CD4-positive, alpha-beta T cell (primary cell): ENCODE data around the gene KCNK3. TPM values are rescaled to one million over a fixed set of nuclear protein-coding genes. Genes with fewer than 3 reads are reported as not detected.

ENCODE experiments used
- ATAC-seq: fragments of 200-7000 bp; cut with Tn5 transposase; one replicate; pipeline ENCODE4 v1.10.0; 2022; ENCODE audit warnings: mild to moderate bottlenecking; ENCODE audit not compliant: poor library complexity
- CTCF ChIA-PET: fragments of 350-600 bp; sonication (Branson Sonifier 250); formaldehyde crosslinking; loops from one replicate; lab custom pipeline; 2021; ENCODE audit warnings: antibody characterized with exemption, inconsistent platforms; lab: Charles Lee
- POLR2A ChIA-PET: fragments of 350-600 bp; sonication (Branson Sonifier 250); formaldehyde crosslinking; loops from one replicate; lab custom pipeline; 2021; ENCODE audit warnings: antibody characterized with exemption, inconsistent platforms; lab: Charles Lee
- DNase-seq, 14 experiments: peaks; one replicate each; pipeline ENCODE4 v3.0.0-alpha.2; 2013 to 2020; ENCODE audit warnings: mixed read lengths in 2 of 14
- H3K27ac ChIP-seq, 2 donors: one replicate each; pipeline versions ENCODE4 v1.5.1 to v1.7.0; 2013; ENCODE audit warnings: low read length in 2 of 2, low read depth in 1 of 2, mild to moderate bottlenecking in 1 of 2
- H3K27me3 ChIP-seq, 2 experiments: 1 replicate in 1 of 2; 2 replicates in 1 of 2; pipeline versions ENCODE4 v1.6.1 to v1.7.0; 2013; ENCODE audit warnings: low read length in 2 of 2, control low read depth in 1 of 2, mild to moderate bottlenecking in 1 of 2, moderate library complexity in 1 of 2; ENCODE audit not compliant: insufficient read depth in 2 of 2, control insufficient read depth in 1 of 2
- H3K36me3 ChIP-seq: one replicate; pipeline ENCODE4 v1.6.1; 2013; ENCODE audit warnings: low read length, control low read depth; ENCODE audit not compliant: insufficient read depth
- H3K4me1 ChIP-seq: one replicate; pipeline ENCODE4 v1.6.1; 2013; ENCODE audit warnings: low read length, control low read depth; ENCODE audit not compliant: insufficient read depth
- H3K4me3 ChIP-seq: one replicate; pipeline ENCODE4 v1.5.1; 2013; ENCODE audit warnings: mild to moderate bottlenecking, low read length, moderate library complexity
- H3K9me3 ChIP-seq, 2 experiments: 1 replicate in 1 of 2; 2 replicates in 1 of 2; pipeline versions ENCODE4 v1.6.1 to v1.7.0; 2013; ENCODE audit warnings: low read length in 2 of 2, mild to moderate bottlenecking in 2 of 2, control low read depth in 1 of 2, moderate library complexity in 1 of 2; ENCODE audit not compliant: control insufficient read depth in 1 of 2, insufficient read depth in 1 of 2
- H3K27ac Mint-ChIP-seq: one replicate; pipeline ENCODE4 v1.8.0; 2020; ENCODE audit warnings: mixed read lengths
- H3K27me3 Mint-ChIP-seq: one replicate; pipeline ENCODE4 v1.8.0; 2021; ENCODE audit warnings: mixed read lengths
- H3K36me3 Mint-ChIP-seq: one replicate; pipeline ENCODE4 v1.8.0; 2021; ENCODE audit warnings: low read depth, mixed read lengths
- H3K4me1 Mint-ChIP-seq: one replicate; pipeline ENCODE4 v1.8.0; 2021; ENCODE audit warnings: low read depth, mixed read lengths
- H3K4me3 Mint-ChIP-seq: one replicate; pipeline ENCODE4 v1.8.0; 2020; ENCODE audit warnings: mild to moderate bottlenecking, mixed read lengths
- H3K9me3 Mint-ChIP-seq: one replicate; pipeline ENCODE4 v1.8.0; 2020; ENCODE audit warnings: mixed read lengths
- intact Hi-C, 2 experiments: fragments of 100-400 bp; cut with DNase I in 1 of 2; cut with micrococcal nuclease in 1 of 2; formaldehyde crosslinking; loops; one replicate each; pipeline versions ENCODE4 v1.15.1 to v1.9.0; 2023 to 2025; cut with DNase I, micrococcal nuclease
- total RNA-seq, 174 experiments: library from RNA in 2 of 174; stranded (reverse) in 2 of 174; gene quantifications; one replicate each; pipeline ENCODE4 v1.2.3 and lab custom pipeline; 2021 to 2026
- TF ChIP-seq, protein P1 (sequence below): fragments of 200-600 bp; IDR thresholded peaks from one replicate; pipeline ENCODE4 v1.8.0; 2022; ENCODE audit warnings: antibody characterized with exemption, mild to moderate bottlenecking

Gene KCNK3
- total RNA-seq, 2 experiments from 2014 or later = not detected

DNA sequence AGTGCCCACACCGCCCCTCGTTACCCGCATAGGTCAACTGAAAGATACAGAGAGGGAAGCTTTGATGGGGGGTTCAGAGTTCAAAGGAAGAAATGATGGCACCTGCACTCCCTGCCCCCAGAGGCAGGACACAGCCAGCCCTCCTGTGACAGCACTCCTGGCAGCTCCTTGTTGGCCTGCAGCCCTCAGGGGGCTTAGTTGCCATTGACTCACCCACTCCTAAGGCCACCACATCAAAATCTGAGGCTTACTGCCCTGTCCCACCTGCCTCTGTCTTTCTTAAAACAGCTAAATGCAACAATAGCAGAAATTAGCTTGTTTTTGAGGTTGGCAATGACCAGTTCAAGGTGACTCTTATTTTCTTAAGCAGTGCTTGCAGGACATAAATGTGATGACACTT, 39.9 kb downstream of the KCNK3 start:
- ChIA-PET CTCF (no interaction called here), POLR2A (no interaction called here)
- H3K36me3 ChIP-seq = no peaks in the 10 kb centered on the region
- peaks cover 4 to 5% of the 10 kb centered on the region in 2 experiments for H3K27me3 ChIP-seq
- ATAC-seq (no peak), DNase-seq (no peak)
- H3K27ac ChIP-seq = no peak overlapping the region
- H3K36me3 Mint-ChIP-seq = no peaks in the 10 kb centered on the region
- no peak overlapping the region for H3K4me3 Mint-ChIP-seq
- peaks cover 24% of the 10 kb centered on the region for H3K27me3 Mint-ChIP-seq
- H3K9me3 Mint-ChIP-seq = no peaks in the 10 kb centered on the region
- H3K27ac Mint-ChIP-seq = no peak overlapping the region
- no peak overlapping the region for H3K4me3 ChIP-seq
- H3K4me1 Mint-ChIP-seq = no peaks in the 10 kb centered on the region
- H3K4me1 ChIP-seq = no peaks in the 10 kb centered on the region
- H3K9me3 ChIP-seq = peaks cover 0 to 6% of the 10 kb centered on the region in 2 experiments
- intact Hi-C loops = no loop called here
- TF ChIP-seq, protein P1, sequence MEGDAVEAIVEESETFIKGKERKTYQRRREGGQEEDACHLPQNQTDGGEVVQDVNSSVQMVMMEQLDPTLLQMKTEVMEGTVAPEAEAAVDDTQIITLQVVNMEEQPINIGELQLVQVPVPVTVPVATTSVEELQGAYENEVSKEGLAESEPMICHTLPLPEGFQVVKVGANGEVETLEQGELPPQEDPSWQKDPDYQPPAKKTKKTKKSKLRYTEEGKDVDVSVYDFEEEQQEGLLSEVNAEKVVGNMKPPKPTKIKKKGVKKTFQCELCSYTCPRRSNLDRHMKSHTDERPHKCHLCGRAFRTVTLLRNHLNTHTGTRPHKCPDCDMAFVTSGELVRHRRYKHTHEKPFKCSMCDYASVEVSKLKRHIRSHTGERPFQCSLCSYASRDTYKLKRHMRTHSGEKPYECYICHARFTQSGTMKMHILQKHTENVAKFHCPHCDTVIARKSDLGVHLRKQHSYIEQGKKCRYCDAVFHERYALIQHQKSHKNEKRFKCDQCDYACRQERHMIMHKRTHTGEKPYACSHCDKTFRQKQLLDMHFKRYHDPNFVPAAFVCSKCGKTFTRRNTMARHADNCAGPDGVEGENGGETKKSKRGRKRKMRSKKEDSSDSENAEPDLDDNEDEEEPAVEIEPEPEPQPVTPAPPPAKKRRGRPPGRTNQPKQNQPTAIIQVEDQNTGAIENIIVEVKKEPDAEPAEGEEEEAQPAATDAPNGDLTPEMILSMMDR = no peak

DNA sequence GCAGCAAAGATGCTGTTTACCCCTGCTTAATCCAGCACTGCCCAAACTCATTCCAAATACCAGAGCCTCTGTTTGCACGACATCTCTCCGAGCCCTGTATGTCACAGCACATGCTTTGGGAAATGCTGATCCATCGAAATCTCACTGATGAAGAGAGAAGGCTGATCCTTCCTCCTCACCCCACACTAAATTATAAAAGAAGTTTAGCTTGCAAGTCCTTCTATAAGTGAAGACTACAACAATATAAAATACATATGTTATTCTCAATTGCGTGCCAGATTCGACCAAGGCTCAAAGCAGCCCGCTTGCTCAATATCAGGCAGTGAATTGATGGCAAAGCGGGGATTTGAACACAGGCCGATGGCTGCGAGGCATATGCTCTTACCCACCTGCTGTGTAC, 40.9 kb downstream of the KCNK3 start:
- DNase-seq (no peak), ATAC-seq (no peak)
- Mint-ChIP-seq H3K27ac (no peak overlapping the region), H3K4me3 (no peak overlapping the region), H3K36me3 (no peaks in the 10 kb centered on the region), H3K27me3 (peaks cover 24% of the 10 kb centered on the region), H3K4me1 (no peaks in the 10 kb centered on the region), H3K9me3 (no peaks in the 10 kb centered on the region)
- intact Hi-C loops = no loop called here
- H3K27ac ChIP-seq = no peak overlapping the region
- H3K4me3 ChIP-seq = no peak overlapping the region
- no peaks in the 10 kb centered on the region for H3K4me1 ChIP-seq
- CTCF ChIA-PET = no interaction called here
- POLR2A ChIA-PET = no interaction called here
- peaks cover 0 to 2% of the 10 kb centered on the region in 2 experiments for H3K9me3 ChIP-seq
- H3K27me3 ChIP-seq = peaks cover 3 to 5% of the 10 kb centered on the region in 2 experiments
- TF ChIP-seq, protein P1 = no peak
- no peaks in the 10 kb centered on the region for H3K36me3 ChIP-seq

DNA sequence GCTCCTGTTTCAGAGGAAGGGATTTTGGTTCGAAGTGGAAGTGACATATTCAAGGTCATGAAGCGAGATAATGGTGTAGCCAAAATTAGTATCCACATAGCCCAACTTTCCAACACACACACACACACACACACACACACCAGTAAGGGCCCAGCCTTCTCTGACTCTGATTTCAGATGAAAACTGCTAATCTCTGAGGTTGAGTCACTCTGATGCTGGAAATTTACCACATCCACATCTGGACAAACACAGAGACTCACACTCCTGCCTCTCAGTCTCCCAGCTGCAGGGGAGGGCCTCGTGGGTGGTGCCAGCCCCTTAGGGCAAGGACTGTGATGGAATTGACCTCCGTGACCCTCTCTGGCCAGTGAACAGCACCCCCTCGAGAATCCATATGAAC, 42.6 kb downstream of the KCNK3 start:
- CTCF ChIA-PET = no interaction called here
- H3K27ac ChIP-seq = no peak overlapping the region
- DNase-seq (no peak), ATAC-seq (no peak)
- Mint-ChIP-seq H3K36me3 (no peaks in the 10 kb centered on the region), H3K27me3 (peaks cover 21% of the 10 kb centered on the region), H3K27ac (no peak overlapping the region), H3K4me3 (no peak overlapping the region), H3K9me3 (no peaks in the 10 kb centered on the region), H3K4me1 (no peaks in the 10 kb centered on the region)
- POLR2A ChIA-PET = no interaction called here
- peaks cover 2 to 5% of the 10 kb centered on the region in 2 experiments for H3K27me3 ChIP-seq
- intact Hi-C loops = no loop called here
- H3K4me3 ChIP-seq = no peak overlapping the region
- TF ChIP-seq, protein P1 = no peak
- H3K4me1 ChIP-seq = no peaks in the 10 kb centered on the region
- no peaks in the 10 kb centered on the region for H3K36me3 ChIP-seq
- no peaks in the 10 kb centered on the region for H3K9me3 ChIP-seq
